GM12878 (cell line): Measurements from ENCODE around the gene RALGAPB. TPM values are rescaled to one million over a fixed set of nuclear protein-coding genes. Genes with fewer than 3 reads are reported as not detected.

ENCODE experiments used
- ATAC-seq: fragments of 200-7000 bp; cut with Tn5 transposase; 3 replicates; pipeline ENCODE4 v1.9.1; 2020; ENCODE audit warnings: mild to moderate bottlenecking, moderate library complexity
- Bru-seq: library from RNA; stranded (reverse); fragments of 400-500 nt; gene quantifications from one replicate; lab custom pipeline; 2021; lab: Mats Ljungman, UMichigan
- BruChase-seq, 2 experiments: library from RNA; stranded (reverse); fragments of 400-500 nt; gene quantifications; one replicate each; lab custom pipeline; 2021; lab: Mats Ljungman, UMichigan
- BruUV-seq: library from RNA; stranded (reverse); fragments of 400-500 nt; replicated peaks from 2 replicates; lab custom pipeline; 2021; lab: Mats Ljungman, UMichigan
- CTCF ChIA-PET: fragments of 300-600 bp; sonication (Branson Sonifier 250); formaldehyde crosslinking; extraction: SDS; loops from one replicate; lab custom pipeline; 2021; ENCODE audit warnings: inconsistent platforms; lab: Yijun Ruan, JAX
- POLR2A ChIA-PET: fragments of 350-600 bp; formaldehyde crosslinking; extraction: SDS; loops from one replicate; lab custom pipeline; 2021; ENCODE audit warnings: inconsistent platforms; lab: Charles Lee
- RAD21 ChIA-PET: fragments of 300-600 bp; sonication (Branson Sonifier 250); formaldehyde crosslinking; loops from one replicate; lab custom pipeline; 2023; ENCODE audit warnings: antibody characterized with exemption; ENCODE audit not compliant: unreplicated experiment; lab: Charles Lee
- SMC1A ChIA-PET: fragments of 300-600 bp; sonication (Branson Sonifier 250); formaldehyde crosslinking; loops from one replicate; lab custom pipeline; 2023; ENCODE audit not compliant: unreplicated experiment, uncharacterized antibody; lab: Charles Lee
- DNase-seq: peaks from one replicate; pipeline ENCODE4 v3.0.0-alpha.2; 2011; ENCODE audit warnings: low read depth, low spot score
- FAIRE-seq: peaks from 3 replicates; lab custom pipeline; 2011; peaks lifted over from hg19 to GRCh38; lab: Jason Lieb, UNC
- H2AFZ ChIP-seq: 2 replicates; pipeline ENCODE4 v1.6.0; 2011; ENCODE audit warnings: low read depth, low read length, control low read depth; ENCODE audit not compliant: control insufficient read depth
- H3K27ac ChIP-seq: 2 replicates; pipeline ENCODE4 v1.5.1; 2011; ENCODE audit warnings: control low read depth; ENCODE audit not compliant: control insufficient read depth, insufficient read depth
- H3K27me3 ChIP-seq, 2 experiments: replicated peaks in 1 of 2; 2 replicates each; pipeline versions ENCODE4 v1.6.0 to v1.6.1; 2011; ENCODE audit warnings: low read length in 1 of 2; ENCODE audit not compliant: control insufficient read depth in 2 of 2, insufficient read depth in 2 of 2
- H3K36me3 ChIP-seq, 2 experiments: 2 replicates each; pipeline ENCODE4 v1.5.1; 2011; ENCODE audit warnings: low read length in 1 of 2; ENCODE audit not compliant: control insufficient read depth in 2 of 2, insufficient read depth in 2 of 2
- H3K4me1 ChIP-seq: 2 replicates; pipeline ENCODE4 v1.6.1; 2011; ENCODE audit warnings: mild to moderate bottlenecking, low read length, moderate library complexity, mixed read lengths; ENCODE audit not compliant: control insufficient read depth, insufficient read depth
- H3K4me2 ChIP-seq: 2 replicates; pipeline ENCODE4 v1.6.0; 2011; ENCODE audit warnings: control low read depth; ENCODE audit not compliant: control insufficient read depth, insufficient read depth
- H3K4me3 ChIP-seq: fragments of 200-600 bp; sonication (generic); 2 replicates; pipeline ENCODE4 v1.5.1; 2016
- H3K79me2 ChIP-seq: 2 replicates; pipeline ENCODE4 v1.6.0; 2011; ENCODE audit warnings: low read length; ENCODE audit not compliant: control insufficient read depth, insufficient read depth
- H3K9ac ChIP-seq: 2 replicates; pipeline ENCODE4 v1.8.0; 2011; ENCODE audit warnings: low read length, control low read depth, mixed read lengths; ENCODE audit not compliant: control insufficient read depth, insufficient read depth
- H3K9me3 ChIP-seq: replicated peaks from 3 replicates; pipeline ENCODE4 v1.5.1; 2011; ENCODE audit warnings: mild to moderate bottlenecking, low read length; ENCODE audit not compliant: control insufficient read depth, insufficient read depth
- H4K20me1 ChIP-seq: 2 replicates; pipeline ENCODE4 v1.6.0; 2011; ENCODE audit not compliant: control insufficient read depth, insufficient read depth
- BHLHE40 ChIP-seq, 2 experiments: fragments of 450-650 bp in 1 of 2; IDR thresholded peaks; 2 replicates each; pipeline ENCODE4 v1.6.1; 2011 to 2017; ENCODE audit warnings: low read depth in 2 of 2, borderline replicate concordance in 1 of 2, improper control_type of control experiment in 1 of 2, low read length in 1 of 2, mild to moderate bottlenecking in 1 of 2
- EGR1 ChIP-seq, 2 experiments: IDR thresholded peaks; 1 replicate in 1 of 2; 2 replicates in 1 of 2; pipeline ENCODE4 v1.6.1; 2011 to 2012; ENCODE audit warnings: low read depth in 2 of 2, low read length in 2 of 2, borderline replicate concordance in 1 of 2, mild to moderate bottlenecking in 1 of 2, moderate library complexity in 1 of 2
- FOXM1 ChIP-seq: IDR thresholded peaks from 2 replicates; pipeline ENCODE4 v1.6.1; 2012; ENCODE audit warnings: low read depth, mild to moderate bottlenecking, inconsistent platforms, low read length, moderate library complexity
- JUND ChIP-seq: IDR thresholded peaks from 2 replicates; pipeline ENCODE4 v1.6.1; 2012; ENCODE audit warnings: low read depth, mild to moderate bottlenecking, low read length, improper control_type of control experiment, moderate library complexity
- MTA3 ChIP-seq: IDR thresholded peaks from 2 replicates; pipeline ENCODE4 v1.6.1; 2012; ENCODE audit warnings: low read length, inconsistent platforms, borderline replicate concordance
- NBN ChIP-seq: fragments of 450-650 bp; IDR thresholded peaks from 2 replicates; pipeline ENCODE4 v1.6.1; 2016
- NR2C1 ChIP-seq: fragments of 450-650 bp; IDR thresholded peaks from 2 replicates; pipeline ENCODE4 v1.6.1; 2017; ENCODE audit warnings: antibody characterized with exemption, mild to moderate bottlenecking, moderate library complexity
- PAX5 ChIP-seq: IDR thresholded peaks from 2 replicates; pipeline ENCODE4 v1.6.1; 2011; ENCODE audit warnings: low read depth, low read length, borderline replicate concordance
- SREBF1 ChIP-seq: IDR thresholded peaks from 2 replicates; pipeline ENCODE4 v1.6.1; 2012; ENCODE audit warnings: mild to moderate bottlenecking, low read length
- TBL1XR1 ChIP-seq: IDR thresholded peaks from 2 replicates; pipeline ENCODE4 v1.6.1; 2012; ENCODE audit warnings: low read depth, low read length, improper control_type of control experiment
- ZSCAN29 ChIP-seq: fragments of 450-650 bp; IDR thresholded peaks from 2 replicates; pipeline ENCODE4 v1.6.1; 2017; ENCODE audit warnings: mild to moderate bottlenecking, moderate library complexity
- WGBS: methylation state at CpG from one replicate; pipeline ENCODE4 v1.1.6; 2016; ENCODE audit warnings: low lambda C conversion rate; ENCODE audit not compliant: insufficient replicate concordance, insufficient coverage; ENCODE audit errors: missing lambda C conversion rate; 5-methylcytosine and 5-hydroxymethylcytosine counted together
- in situ Hi-C: fragments of 300-500 bp; cut with MboI; formaldehyde crosslinking; loops from 9 replicates; pipeline ENCODE4 v1.14.3; 2018; ENCODE audit warnings: mixed read lengths
- intact Hi-C: fragments of 100-400 bp; cut with micrococcal nuclease; formaldehyde crosslinking; loops from one replicate; pipeline ENCODE4 v1.14.2; 2022; ENCODE audit not compliant: unreplicated experiment
- long read RNA-seq, 2 experiments: library from polyadenylated mRNA; unstranded; transcript quantifications; one replicate each; pipeline ENCODE4 v2.0.0, GENCODE V29; 2019 to 2020
- polyA minus RNA-seq, 3 experiments: library from RNA; depleted of rRNA, polyadenylated mRNA; stranded (reverse); fragments of >200 nt; gene quantifications; 2 replicates each; pipeline ENCODE4 v1.2.3, GENCODE V29; 2011
- polyA plus RNA-seq, 11 experiments: library from polyadenylated mRNA; depleted of rRNA in 4 of 11; unstranded in 6 of 11; stranded (reverse) in 5 of 11; fragments of >200 nt; fragmentation: Nextera tagmentation in 4 of 11; fragmentation: Illumina TruSeq in 1 of 11; extraction: Ambion mirVana in 4 of 11; extraction: Trizol in 1 of 11; gene quantifications; 1 replicate in 1 of 11; 2 replicates in 10 of 11; pipeline versions ENCODE4 v1.2.1 to v1.2.3, GENCODE V29; 2011 to 2016; ENCODE audit warnings: inconsistent platforms in 2 of 11, missing spikeins in 2 of 11, low read depth in 1 of 11
- total RNA-seq, 4 experiments: library from RNA; depleted of rRNA in 3 of 4; stranded (reverse); fragments of >200 nt in 3 of 4; fragmentation: Illumina TruSeq in 1 of 4; extraction: Trizol in 1 of 4; gene quantifications; 2 replicates each; pipeline versions ENCODE4 v1.2.1 to v1.2.3, GENCODE V29; 2013 to 2021
- TF ChIP-seq, protein P1 (sequence below): IDR thresholded peaks from 2 replicates; pipeline ENCODE4 v1.6.1; 2012; ENCODE audit warnings: low read depth, low read length, improper control_type of control experiment
- TF ChIP-seq, protein P2 (sequence below): fragments of 450-650 bp; conservative IDR thresholded peaks from 2 replicates; pipeline ENCODE4 v1.6.1; 2017; ENCODE audit warnings: mild to moderate bottlenecking, moderate library complexity

The RALGAPB gene
- total RNA-seq (2013; cell fraction: nucleolus; rRNA removed): 99.4 and 101 TPM in 2 replicates
- total RNA-seq (2014; rRNA removed): 17.9 and 20.8 TPM in 2 replicates
- total RNA-seq (2014; rRNA removed; fragmentation: Illumina TruSeq; extraction: Trizol): 17.3 and 17.6 TPM in 2 replicates
- total RNA-seq (2021): 19.6 and 21.4 TPM in 2 replicates
- 7.9 TPM for polyA plus RNA-seq (2011; ENCODE audit: low read depth)
- 18.1 and 19.4 TPM in 2 replicates for polyA plus RNA-seq (2011; rRNA removed)
- polyA plus RNA-seq (2011; cell fraction: cytosol; rRNA removed): 7.3 and 10.0 TPM in 2 replicates
- 38.5 and 40.8 TPM in 2 replicates for polyA plus RNA-seq (2011; cell fraction: nucleus; rRNA removed)
- 10.6 and 11.1 TPM in 2 replicates for polyA plus RNA-seq (2012)
- polyA plus RNA-seq (2014; fragmentation: Illumina TruSeq; extraction: Trizol): 23.2 and 30.7 TPM in 2 replicates
- polyA plus RNA-seq (2014; fragmentation: Nextera tagmentation; extraction: Ambion mirVana): 1 to 10 TPM; 3.7 to 4.2 TPM
- polyA plus RNA-seq (2014; rRNA removed): 13.6 and 14.9 TPM in 2 replicates
- polyA plus RNA-seq (2016; fragmentation: Nextera tagmentation; extraction: Ambion mirVana): 10 to 100 TPM; 11.5 to 11.7 TPM
- 32.5 and 34.1 TPM in 2 replicates for polyA minus RNA-seq (2011; rRNA and poly(A)+ RNA removed)
- 8.6 and 12.2 TPM in 2 replicates for polyA minus RNA-seq (2011; cell fraction: cytosol; rRNA and poly(A)+ RNA removed)
- 34.8 and 45.2 TPM in 2 replicates for polyA minus RNA-seq (2011; cell fraction: nucleus; rRNA and poly(A)+ RNA removed)
- percentile 78 among the genes with signal in this experiment for Bru-seq, nascent RNA
- percentile 80 among the genes with signal in this experiment for BruChase-seq, experiment 1, labeled RNA remaining after a 6-hour chase
- BruChase-seq, experiment 2, labeled RNA remaining after a 2-hour chase: percentile 86 among the genes with signal in this experiment
- long read RNA-seq, experiment 1, partial matches to known transcripts: 1 of 1 reads
- long read RNA-seq, experiment 1, other reads (novel, unspliced or antisense): 0 of 1 reads
- long read RNA-seq, experiment 2, partial matches to known transcripts: 8 of 17 reads
- long read RNA-seq, experiment 2, other reads (novel, unspliced or antisense): 9 of 17 reads

DNA sequence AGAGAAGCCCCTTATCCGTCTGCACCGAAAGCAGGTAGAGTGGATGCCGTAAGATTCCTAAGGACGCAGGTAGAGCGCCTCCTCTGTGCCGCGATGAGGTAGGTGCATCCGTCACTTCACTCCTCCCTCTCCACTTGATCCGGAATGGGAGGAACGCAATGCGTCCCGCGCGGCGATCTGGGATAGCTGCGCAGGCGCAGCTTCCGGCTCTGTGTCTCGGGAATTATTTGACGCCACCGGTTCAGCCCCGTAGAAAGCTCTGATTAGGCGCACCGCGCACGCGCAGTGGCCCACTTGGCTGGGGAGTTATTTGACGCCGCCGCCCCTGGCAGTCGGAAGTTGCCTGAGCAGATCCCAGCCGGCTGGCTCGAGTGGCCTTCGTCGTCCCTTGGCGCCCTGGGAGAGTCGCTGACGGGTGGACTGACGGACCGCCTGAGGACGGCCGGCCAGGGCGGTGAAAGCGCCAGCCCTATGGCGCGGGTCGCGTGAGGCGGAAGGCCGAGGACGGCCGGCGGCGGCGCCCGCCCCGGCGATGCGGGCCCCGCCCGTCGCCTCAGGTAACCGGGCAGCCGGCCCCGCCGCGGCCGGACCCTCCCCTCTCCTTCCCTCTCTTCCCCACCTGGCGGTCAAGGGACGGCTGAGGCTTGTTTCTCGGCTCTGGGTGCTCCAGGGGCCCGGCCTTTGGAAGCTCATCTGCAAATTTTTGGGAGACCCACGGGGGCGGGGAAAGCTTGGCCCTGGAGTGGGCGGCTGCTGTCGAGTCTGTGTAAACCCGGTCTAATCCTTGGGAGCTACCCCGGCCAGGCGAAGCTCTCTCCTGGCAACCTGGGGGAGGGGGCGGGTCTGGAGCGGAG, at the start of gene RALGAPB:
Gene RALGAPB, plus strand, starts transcription at position 331 of the 854 bp plus-strand sequence. CDS start 15,590 bp downstream, outside the sequence.
- intact Hi-C loops: loop anchor here (2.0 kb wide), 1 partner anchor 26 kb away; no protein-coding TSS in a partner anchor
- RAD21 ChIA-PET: interaction anchor here (0.7 to 1.7 kb wide), 5 partner anchors 20 to 37 kb away, joined by 3 to 11 read pairs (median 6); partner anchors contain the start of gene SNHG17
- POLR2A ChIA-PET: interaction anchor here (0.7 to 2.2 kb wide), 5 partner anchors 25 to 778 kb away, joined by 3 to 9 read pairs (median 5); partner anchors contain the start of genes CTNNBL1 and SNHG17
- Histone ChIP-seq H3K27ac (peak within 1 kb of the TSS; percentile 73), H4K20me1 (no peaks in the 10 kb centered on the region), H3K36me3 (no peaks in the 10 kb centered on the region), H3K4me3 (peak within 1 kb of the TSS; percentile 94), H3K4me1 (peaks cover 4% of the 10 kb centered on the region; the same call in 1 of the 2 replicates), H3K79me2 (peaks cover 41% of the 10 kb centered on the region), H2AFZ (peak within 1 kb of the TSS; percentile 99), H3K9me3 (no peaks in the 10 kb centered on the region), H3K27me3 (no peaks in the 10 kb centered on the region), H3K4me2 (peak within 1 kb of the TSS; percentile 97), H3K9ac (peak within 1 kb of the TSS; percentile 78)
- peak; percentile 98 for DNase-seq
- in situ Hi-C loops: no loop called here
- peak; percentile 94 for ATAC-seq
- peak; percentile 97 for FAIRE-seq
- BruUV-seq: no TSS peak
- CTCF ChIA-PET: interaction anchor here (0.6 to 4.3 kb wide), 16 partner anchors 10 to 279 kb away, joined by 3 to 32 read pairs (median 4); partner anchors contain the start of gene SNHG17
- WGBS: under 1% methylated on average over 68 of the region's 81 CpGs
- SMC1A ChIA-PET: interaction anchor here (1.0 to 2.1 kb wide), 9 partner anchors 10 to 332 kb away, joined by 3 to 11 read pairs (median 5); partner anchors contain the start of gene SNHG17
- no peak for TF ChIP-seq JUND
- no peak for TF ChIP-seq MTA3
- TF ChIP-seq SREBF1: no peak
- TF ChIP-seq, protein P1, sequence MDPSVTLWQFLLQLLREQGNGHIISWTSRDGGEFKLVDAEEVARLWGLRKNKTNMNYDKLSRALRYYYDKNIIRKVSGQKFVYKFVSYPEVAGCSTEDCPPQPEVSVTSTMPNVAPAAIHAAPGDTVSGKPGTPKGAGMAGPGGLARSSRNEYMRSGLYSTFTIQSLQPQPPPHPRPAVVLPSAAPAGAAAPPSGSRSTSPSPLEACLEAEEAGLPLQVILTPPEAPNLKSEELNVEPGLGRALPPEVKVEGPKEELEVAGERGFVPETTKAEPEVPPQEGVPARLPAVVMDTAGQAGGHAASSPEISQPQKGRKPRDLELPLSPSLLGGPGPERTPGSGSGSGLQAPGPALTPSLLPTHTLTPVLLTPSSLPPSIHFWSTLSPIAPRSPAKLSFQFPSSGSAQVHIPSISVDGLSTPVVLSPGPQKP: peak; percentile 53; the same call in 1 of the 2 replicates
- peak; percentile 30; the same call in 1 of the 2 replicates for TF ChIP-seq PAX5
- TF ChIP-seq BHLHE40 (IDR thresholded peaks at IDR 0.05; ENCODE audit: borderline replicate concordance in 1 of 2, low read depth in 2 of 2, low read length in 1 of 2): peak; percentile 29 to 94; a peak in 3 of 4 replicates
- TF ChIP-seq, protein P2, sequence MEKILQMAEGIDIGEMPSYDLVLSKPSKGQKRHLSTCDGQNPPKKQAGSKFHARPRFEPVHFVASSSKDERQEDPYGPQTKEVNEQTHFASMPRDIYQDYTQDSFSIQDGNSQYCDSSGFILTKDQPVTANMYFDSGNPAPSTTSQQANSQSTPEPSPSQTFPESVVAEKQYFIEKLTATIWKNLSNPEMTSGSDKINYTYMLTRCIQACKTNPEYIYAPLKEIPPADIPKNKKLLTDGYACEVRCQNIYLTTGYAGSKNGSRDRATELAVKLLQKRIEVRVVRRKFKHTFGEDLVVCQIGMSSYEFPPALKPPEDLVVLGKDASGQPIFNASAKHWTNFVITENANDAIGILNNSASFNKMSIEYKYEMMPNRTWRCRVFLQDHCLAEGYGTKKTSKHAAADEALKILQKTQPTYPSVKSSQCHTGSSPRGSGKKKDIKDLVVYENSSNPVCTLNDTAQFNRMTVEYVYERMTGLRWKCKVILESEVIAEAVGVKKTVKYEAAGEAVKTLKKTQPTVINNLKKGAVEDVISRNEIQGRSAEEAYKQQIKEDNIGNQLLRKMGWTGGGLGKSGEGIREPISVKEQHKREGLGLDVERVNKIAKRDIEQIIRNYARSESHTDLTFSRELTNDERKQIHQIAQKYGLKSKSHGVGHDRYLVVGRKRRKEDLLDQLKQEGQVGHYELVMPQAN: peak; percentile 78
- TF ChIP-seq EGR1 (IDR thresholded peaks at IDR 0.05; ENCODE audit: borderline replicate concordance in 1 of 2, low read depth in 2 of 2, low read length in 2 of 2): peak in 1 of 2 experiments; percentile 39; a peak in 1 of 3 replicates
- no peak for TF ChIP-seq FOXM1
- TF ChIP-seq NBN: peak; percentile 72
- TF ChIP-seq ZSCAN29: no peak
- TF ChIP-seq NR2C1: peak; percentile 43
- TF ChIP-seq TBL1XR1: peak; percentile 45; the same call in 1 of the 2 replicates
